Keratinocyte (primary cell): ENCODE results near the gene PDE8A. TPM values are rescaled to one million over a fixed set of nuclear protein-coding genes. Genes with fewer than 3 reads are reported as not detected.

Experiments
- DNase-seq: peaks from one replicate; pipeline ENCODE4 v3.0.0-alpha.2; 2011; ENCODE audit warnings: low read depth, missing footprints, low spot score
- FAIRE-seq: peaks from 2 replicates; lab custom pipeline; 2011; peaks lifted over from hg19 to GRCh38; lab: Jason Lieb, UNC
- H2AFZ ChIP-seq: 2 replicates; pipeline ENCODE4 v1.6.0; 2012; ENCODE audit warnings: low read length, control low read depth, inconsistent platforms; ENCODE audit not compliant: control insufficient read depth
- H3K27ac ChIP-seq: 2 replicates; pipeline ENCODE4 v1.5.1; 2011; ENCODE audit warnings: low read length; ENCODE audit not compliant: control insufficient read depth, insufficient read depth
- H3K27me3 ChIP-seq: 3 replicates; pipeline ENCODE4 v1.6.0; 2011; ENCODE audit warnings: low read length; ENCODE audit not compliant: control insufficient read depth, insufficient read depth; ENCODE audit errors: extremely low read depth
- H3K36me3 ChIP-seq, 2 experiments: 2 replicates in 1 of 2; 3 replicates in 1 of 2; pipeline ENCODE4 v1.5.1; 2011; ENCODE audit warnings: low read length in 2 of 2, mild to moderate bottlenecking in 1 of 2; ENCODE audit not compliant: control insufficient read depth in 2 of 2, insufficient read depth in 2 of 2; ENCODE audit errors: extremely low read depth in 1 of 2
- H3K4me1 ChIP-seq: 3 replicates; pipeline ENCODE4 v1.5.1; 2011; ENCODE audit warnings: low read length; ENCODE audit not compliant: control insufficient read depth, insufficient read depth; ENCODE audit errors: extremely low read depth
- H3K4me2 ChIP-seq: 3 replicates; pipeline ENCODE4 v1.6.0; 2011; ENCODE audit warnings: low read depth, low read length; ENCODE audit not compliant: control insufficient read depth, insufficient read depth; ENCODE audit errors: extremely low read depth
- H3K4me3 ChIP-seq, 3 experiments: fragments of 200-600 bp in 1 of 3; sonication (generic) in 1 of 3; 2 replicates in 2 of 3; 3 replicates in 1 of 3; pipeline ENCODE4 v1.5.1; 2011 to 2016; ENCODE audit warnings: low read length in 3 of 3, mild to moderate bottlenecking in 3 of 3, control low read depth in 2 of 3, inconsistent platforms in 1 of 3, low read depth in 1 of 3, mixed read lengths in 1 of 3, mixed run types in 1 of 3, moderate library complexity in 1 of 3; ENCODE audit not compliant: control insufficient read depth in 2 of 3, insufficient read depth in 2 of 3; ENCODE audit errors: extremely low read depth in 1 of 3
- H3K79me2 ChIP-seq: 2 replicates; pipeline ENCODE4 v1.6.0; 2012; ENCODE audit warnings: low read length; ENCODE audit not compliant: control insufficient read depth, insufficient read depth
- H3K9ac ChIP-seq: 3 replicates; pipeline ENCODE4 v1.6.0; 2011; ENCODE audit warnings: low read length; ENCODE audit not compliant: control insufficient read depth, insufficient read depth; ENCODE audit errors: extremely low read depth
- H3K9me1 ChIP-seq: 3 replicates; pipeline ENCODE4 v1.6.0; 2011; ENCODE audit warnings: low read length; ENCODE audit not compliant: control insufficient read depth, insufficient read depth; ENCODE audit errors: extremely low read depth
- H3K9me3 ChIP-seq: 2 replicates; pipeline ENCODE4 v1.5.1; 2012; ENCODE audit warnings: low read depth, low read length; ENCODE audit not compliant: control insufficient read depth
- H4K20me1 ChIP-seq: 3 replicates; pipeline ENCODE4 v1.6.0; 2011; ENCODE audit warnings: low read length; ENCODE audit not compliant: control insufficient read depth, insufficient read depth; ENCODE audit errors: extremely low read depth
- CTCF ChIP-seq, 3 experiments: IDR thresholded peaks in 1 of 3; conservative IDR thresholded peaks in 1 of 3; optimal IDR thresholded peaks in 1 of 3; 2 replicates in 2 of 3; 3 replicates in 1 of 3; pipeline versions ENCODE3 to v1.5.1; 2011; ENCODE audit warnings: low read length in 3 of 3, mild to moderate bottlenecking in 3 of 3, moderate library complexity in 2 of 3, control low read depth in 1 of 3, inconsistent platforms in 1 of 3; ENCODE audit not compliant: insufficient read depth in 2 of 3; ENCODE audit errors: extremely low read depth in 1 of 3
- EZH2 ChIP-seq: IDR thresholded peaks from one replicate; pipeline ENCODE4 v1.6.1; 2012; ENCODE audit warnings: inconsistent platforms, mild to moderate bottlenecking, low read length, moderate library complexity
- dilution Hi-C: fragments of 300-500 bp; cut with MboI; formaldehyde crosslinking; loops from one replicate; pipeline ENCODE4 v1.7.0; 2020; ENCODE audit warnings: low sequenced_read_pairs; ENCODE audit not compliant: extremely low pct_ligation_motif_present
- polyA plus RNA-seq, 5 experiments: library from polyadenylated mRNA; depleted of rRNA in 3 of 5; stranded (reverse) in 3 of 5; stranded (forward) in 1 of 5; unstranded in 1 of 5; fragments of >200 nt; gene quantifications; 1 replicate in 1 of 5; 2 replicates in 3 of 5; 3 replicates in 1 of 5; pipeline versions ENCODE4 v1.2.1 to v1.2.3, GENCODE V29; 2011 to 2012; ENCODE audit warnings: missing spikeins in 2 of 5, low read depth in 1 of 5, low replicate concordance in 1 of 5

The PDE8A gene
- polyA plus RNA-seq, 1 donor (not counting 4 experiments of a cell fraction or from before 2014, with no cell fraction given) = 24.1 TPM

- H3K9me1 ChIP-seq = no peaks in the 10 kb centered on the region
- no peak overlapping the region for H3K9ac ChIP-seq
- H3K4me2 ChIP-seq = no peak overlapping the region
- no peak overlapping the region for H3K4me3 ChIP-seq
- H3K4me1 ChIP-seq = peaks cover 4% of the 10 kb centered on the region
- DNase-seq (no peak), FAIRE-seq (no peak)
- TF ChIP-seq CTCF (optimal IDR thresholded peaks at IDR 0.05 in 1 of 3, IDR thresholded peaks at IDR 0.05 in 1 of 3, conservative IDR thresholded peaks at IDR 0.05 in 1 of 3; ENCODE audit: extremely low read depth in 1 of 3, insufficient read depth in 2 of 3, low read length in 3 of 3) (no peak), EZH2 (no peak)
- no peaks in the 10 kb centered on the region for H3K79me2 ChIP-seq
- H3K27ac ChIP-seq = no peak overlapping the region
- no peak overlapping the region for H2AFZ ChIP-seq
- no peaks in the 10 kb centered on the region for H3K9me3 ChIP-seq
- H3K36me3 ChIP-seq = peaks cover 0 to 6% of the 10 kb centered on the region in 2 experiments
- no peaks in the 10 kb centered on the region for H4K20me1 ChIP-seq
- no peaks in the 10 kb centered on the region for H3K27me3 ChIP-seq
- dilution Hi-C loops = no loop called here
These were observed 134.4 kb downstream of the PDE8A start for GRCh38 chr15:85116066-85116465.

GRCh38 chr15:85116494-85116893 is 134.8 kb downstream of the PDE8A start:
- Histone ChIP-seq H3K36me3 (peaks cover 0 to 6% of the 10 kb centered on the region in 2 experiments), H3K9me3 (no peaks in the 10 kb centered on the region), H3K4me2 (no peak overlapping the region), H4K20me1 (no peaks in the 10 kb centered on the region), H3K4me1 (peaks cover 4% of the 10 kb centered on the region), H2AFZ (no peak overlapping the region), H3K4me3 (no peak overlapping the region), H3K9me1 (no peaks in the 10 kb centered on the region), H3K9ac (no peak overlapping the region), H3K79me2 (no peaks in the 10 kb centered on the region), H3K27me3 (no peaks in the 10 kb centered on the region), H3K27ac (no peak overlapping the region)
- TF ChIP-seq CTCF (optimal IDR thresholded peaks at IDR 0.05 in 1 of 3, IDR thresholded peaks at IDR 0.05 in 1 of 3, conservative IDR thresholded peaks at IDR 0.05 in 1 of 3; ENCODE audit: extremely low read depth in 1 of 3, insufficient read depth in 2 of 3, low read length in 3 of 3) (no peak), EZH2 (no peak)
- DNase-seq (no peak), FAIRE-seq (no peak)
- dilution Hi-C loops = no loop called here
